Fibroblast of skin of right biceps (primary cell): Measurements from ENCODE around the gene SHMT2.

Source experiments
- DNase-seq: peaks from one replicate; pipeline ENCODE4 v3.0.0-alpha.2; 2013

The SHMT2 gene

GRCh38 chr12:57215668-57216013 lies 13.9 kb upstream of the SHMT2 start:
- DNase-seq: no peak

GRCh38 chr12:57216014-57216911 lies 13.2 kb upstream of the SHMT2 start, which contains the start of gene NXPH4:
Gene NXPH4, plus strand, starts transcription at chr12:57216794. Its CDS starts 176 bp downstream, at chr12:57216970.
- DNase-seq: no peak

- no peak for DNase-seq
Measured at GRCh38 chr12:57216921-57217879, 12.3 kb upstream of the SHMT2 start.

GRCh38 chr12:57218030-57218853 lies 11.3 kb upstream of the SHMT2 start:
- DNase-seq: no peak

DNA sequence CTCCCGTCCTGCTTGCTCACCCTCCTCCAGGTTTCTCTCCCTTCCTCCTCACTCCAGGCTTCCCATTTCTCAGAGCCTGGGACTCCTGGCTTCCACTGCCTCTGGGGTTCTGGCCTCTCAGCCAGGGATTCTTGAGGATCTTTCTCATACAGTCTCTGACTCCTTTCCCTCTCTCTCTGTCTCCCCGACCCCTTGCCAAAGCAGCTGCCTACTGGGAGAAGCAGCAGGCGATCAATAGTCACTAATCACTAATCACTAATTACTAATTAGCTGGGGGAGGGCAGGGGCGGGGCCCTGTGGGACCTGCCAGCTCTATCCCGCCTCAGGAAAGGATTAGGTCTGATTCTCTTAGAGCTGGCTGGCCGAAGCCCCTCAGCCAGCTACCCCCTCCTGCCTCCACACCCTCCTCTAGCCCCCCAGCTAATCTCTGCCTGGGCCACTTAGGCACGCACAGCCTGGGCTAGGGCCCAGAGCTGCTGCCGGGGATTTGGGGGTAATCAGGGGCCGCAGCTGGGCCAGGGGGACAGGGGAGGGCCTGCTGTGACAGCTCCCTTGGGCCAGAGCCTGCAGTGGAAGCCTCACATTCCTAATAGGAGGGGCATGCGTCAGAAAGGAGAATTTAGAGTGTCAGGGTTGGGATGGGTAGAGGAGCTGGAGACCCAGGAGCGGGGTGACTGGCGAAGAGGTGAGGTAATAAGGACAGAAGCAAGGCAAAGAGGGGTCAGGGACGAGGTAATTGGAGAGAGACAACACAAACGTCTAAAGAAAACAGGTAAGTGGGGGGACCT lies 10.1 kb upstream of the SHMT2 start:
- no peak for DNase-seq

DNA sequence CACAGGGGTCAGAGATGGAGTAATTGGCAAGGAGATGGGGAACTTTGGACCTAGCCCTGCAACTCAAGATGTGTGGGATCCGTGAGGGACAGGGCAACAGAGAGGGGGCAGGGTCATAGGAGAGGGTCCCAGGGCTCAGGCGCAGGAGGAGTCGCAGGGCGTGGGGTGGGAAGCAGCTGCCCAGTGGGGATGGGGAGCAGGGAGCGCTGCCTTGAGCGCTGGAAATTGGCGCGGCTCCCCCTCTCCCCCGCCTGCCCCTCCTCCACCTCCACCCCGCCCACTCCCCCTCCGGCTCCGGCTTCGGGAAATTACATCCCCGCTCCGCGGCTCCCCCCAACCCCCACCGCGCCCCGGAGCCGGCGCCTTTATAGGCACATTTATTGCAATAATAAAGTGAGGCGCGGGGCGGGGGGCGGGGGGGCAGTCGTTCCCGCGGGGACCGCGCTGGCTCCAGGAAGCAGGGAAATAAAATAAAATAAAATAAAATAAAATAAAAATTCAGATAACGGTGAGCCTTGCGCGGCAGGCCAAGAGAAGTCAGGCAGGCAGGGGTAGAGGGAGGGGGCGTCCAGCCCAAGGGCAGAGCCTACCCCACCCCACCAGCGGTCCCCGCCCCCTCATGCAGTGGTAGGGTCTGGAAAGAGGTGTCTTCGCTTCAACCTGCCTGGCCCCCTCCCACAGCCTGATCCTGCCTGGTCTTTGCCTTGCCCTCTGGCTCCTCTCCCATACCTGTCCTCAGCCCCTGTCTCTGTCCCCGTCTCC lies 9.3 kb upstream of the SHMT2 start:
- no peak for DNase-seq

GRCh38 chr12:57220770-57221168 lies 8.7 kb upstream of the SHMT2 start:
- no peak for DNase-seq

DNA sequence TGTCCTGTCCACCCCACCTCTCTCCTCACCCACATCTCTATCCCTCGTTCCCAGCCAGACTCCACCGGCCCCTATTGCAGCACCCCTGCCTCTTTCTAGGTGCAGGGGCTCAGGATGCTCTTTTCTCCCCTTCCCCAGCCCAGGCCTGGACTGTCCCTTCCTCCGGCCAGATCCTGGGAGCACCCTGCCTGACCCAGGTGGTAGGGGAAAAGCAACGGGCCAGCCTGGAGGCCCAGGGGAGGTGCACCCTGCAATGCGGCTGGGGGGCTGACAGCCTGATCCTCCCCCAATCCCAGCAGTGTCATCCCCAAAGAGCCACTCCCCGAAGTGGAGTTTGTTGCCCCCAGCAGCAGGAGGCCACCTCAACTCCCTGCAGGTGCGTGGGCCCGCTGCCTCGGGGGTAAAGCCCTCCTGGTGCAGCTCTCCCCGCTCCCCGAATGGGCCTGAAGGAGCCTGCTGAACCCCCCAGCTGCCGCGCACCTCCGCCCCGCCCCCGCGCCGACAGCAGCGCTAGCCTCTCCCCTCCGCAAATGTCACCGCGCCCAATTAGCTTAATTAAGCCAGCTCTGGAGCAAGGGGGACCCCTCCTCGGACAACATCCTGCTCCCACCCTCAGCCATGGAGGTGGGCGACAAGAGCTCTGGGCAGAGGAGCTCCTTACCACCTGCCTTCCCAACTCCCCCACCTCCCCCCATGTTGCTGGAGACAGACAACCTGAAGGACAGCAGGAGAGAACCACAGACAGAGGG lies 8.2 kb upstream of the SHMT2 start:
- no peak for DNase-seq

GRCh38 chr12:57222286-57223190 lies 7.0 kb upstream of the SHMT2 start:
- no peak for DNase-seq

DNA sequence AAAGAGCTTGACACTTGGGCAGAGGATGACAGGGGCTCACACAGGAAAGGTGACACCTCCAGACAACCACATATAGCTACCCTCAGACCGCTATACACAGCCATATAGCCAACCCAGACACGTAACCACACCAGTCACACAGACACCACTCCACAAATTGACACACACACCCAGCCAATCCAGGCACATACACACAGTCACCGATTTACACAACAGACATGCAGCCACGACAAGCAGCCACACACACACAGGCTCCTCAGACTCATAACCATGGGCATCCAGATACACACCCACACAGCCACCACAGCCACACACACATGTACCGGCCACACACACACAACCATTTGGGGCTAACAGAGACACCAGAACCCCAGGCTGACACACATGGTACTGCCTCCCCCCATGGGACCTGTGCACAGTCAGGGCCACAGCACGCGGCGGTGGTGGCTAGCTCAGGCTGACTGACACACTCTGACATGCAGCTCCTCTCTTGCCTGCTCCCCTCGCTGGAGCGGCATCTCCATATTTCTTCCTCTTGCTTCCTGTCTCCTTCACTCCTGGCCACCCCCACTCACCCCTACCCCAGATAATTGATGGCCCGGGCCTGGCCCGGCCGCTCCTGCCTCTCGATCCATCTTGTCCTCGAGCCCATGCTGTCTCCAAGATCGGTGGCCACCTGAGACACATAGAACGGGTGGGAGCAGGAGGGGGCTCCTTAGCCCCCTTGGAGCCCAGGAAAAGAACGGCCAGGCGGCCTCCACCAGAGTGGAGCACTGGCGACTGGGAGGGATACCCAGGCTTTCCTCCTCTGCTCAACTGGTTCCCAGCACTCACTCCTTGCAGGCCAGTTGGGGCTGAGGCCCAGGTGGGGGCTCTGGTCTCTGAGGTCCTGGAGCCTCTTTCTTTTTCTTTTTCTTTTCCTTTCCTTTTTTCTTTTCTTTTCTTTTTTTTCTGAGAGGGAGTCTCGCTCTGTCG lies 6.0 kb upstream of the SHMT2 start:
- no peak for DNase-seq

DNA sequence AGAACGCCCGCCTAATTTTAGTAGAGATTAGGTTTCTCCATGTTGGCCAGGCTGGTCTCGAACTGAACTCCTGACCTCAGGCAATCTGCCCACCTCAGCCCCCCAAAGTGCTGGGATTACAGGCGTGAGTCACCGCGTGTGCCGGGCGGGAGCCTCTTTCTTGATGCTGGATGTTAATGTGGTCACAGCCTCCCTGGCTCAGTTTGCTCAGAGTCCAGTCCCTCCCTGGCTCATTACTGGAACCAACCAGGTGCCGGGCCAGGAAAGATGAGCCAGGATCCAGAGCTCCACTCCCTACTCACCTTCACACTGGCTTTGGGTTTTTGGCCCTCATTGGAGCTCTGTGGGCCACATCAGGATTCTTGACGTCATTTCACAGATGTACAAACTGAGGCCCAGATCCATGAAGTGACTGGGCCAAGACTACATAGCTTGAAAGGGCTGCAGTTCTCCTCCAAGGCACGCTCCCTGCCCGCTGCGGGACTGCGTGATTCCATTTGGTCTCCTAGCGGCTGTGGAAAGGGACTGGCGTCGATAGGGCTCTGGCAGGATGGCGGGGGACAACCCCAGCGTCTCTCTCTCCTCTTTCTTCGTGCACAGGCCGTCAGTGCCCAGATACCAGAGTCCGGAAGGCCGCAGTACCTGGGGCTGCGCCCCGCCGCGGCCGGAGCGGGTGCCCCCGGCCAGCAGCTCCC lies 5.1 kb upstream of the SHMT2 start:
- no peak for DNase-seq

GRCh38 chr12:57224973-57225679 lies 4.4 kb upstream of the SHMT2 start:
- no peak for DNase-seq

DNA sequence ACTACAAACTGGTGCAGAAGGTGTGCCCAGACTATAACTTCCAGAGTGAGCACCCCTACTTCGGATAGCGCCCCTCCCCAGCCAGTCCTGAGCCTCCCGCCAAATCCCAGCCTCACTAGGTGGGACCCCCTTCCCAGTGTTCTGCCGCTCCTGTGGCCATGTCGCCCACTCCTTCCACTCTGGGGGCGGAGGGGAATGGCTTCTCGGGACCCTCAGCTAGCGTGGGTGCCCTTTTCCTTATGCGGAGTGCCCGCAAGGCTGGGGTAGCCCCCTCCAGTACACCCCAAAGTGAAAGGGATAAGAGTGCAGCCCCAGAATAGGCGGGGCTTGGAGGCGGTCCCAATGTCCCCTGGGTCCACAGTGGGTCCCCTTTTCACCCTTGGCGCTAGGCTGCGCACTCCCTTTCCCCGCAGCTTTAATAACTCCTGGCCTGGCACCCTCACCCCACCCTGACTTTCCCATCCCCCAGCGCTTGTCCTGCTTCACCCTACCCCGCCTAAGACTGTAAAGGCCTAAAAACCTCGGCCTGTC lies 3.8 kb upstream of the SHMT2 start:
- no peak for DNase-seq

- DNase-seq: no peak
Measured at GRCh38 chr12:57226588-57227314, 2.8 kb upstream of the SHMT2 start.

DNA sequence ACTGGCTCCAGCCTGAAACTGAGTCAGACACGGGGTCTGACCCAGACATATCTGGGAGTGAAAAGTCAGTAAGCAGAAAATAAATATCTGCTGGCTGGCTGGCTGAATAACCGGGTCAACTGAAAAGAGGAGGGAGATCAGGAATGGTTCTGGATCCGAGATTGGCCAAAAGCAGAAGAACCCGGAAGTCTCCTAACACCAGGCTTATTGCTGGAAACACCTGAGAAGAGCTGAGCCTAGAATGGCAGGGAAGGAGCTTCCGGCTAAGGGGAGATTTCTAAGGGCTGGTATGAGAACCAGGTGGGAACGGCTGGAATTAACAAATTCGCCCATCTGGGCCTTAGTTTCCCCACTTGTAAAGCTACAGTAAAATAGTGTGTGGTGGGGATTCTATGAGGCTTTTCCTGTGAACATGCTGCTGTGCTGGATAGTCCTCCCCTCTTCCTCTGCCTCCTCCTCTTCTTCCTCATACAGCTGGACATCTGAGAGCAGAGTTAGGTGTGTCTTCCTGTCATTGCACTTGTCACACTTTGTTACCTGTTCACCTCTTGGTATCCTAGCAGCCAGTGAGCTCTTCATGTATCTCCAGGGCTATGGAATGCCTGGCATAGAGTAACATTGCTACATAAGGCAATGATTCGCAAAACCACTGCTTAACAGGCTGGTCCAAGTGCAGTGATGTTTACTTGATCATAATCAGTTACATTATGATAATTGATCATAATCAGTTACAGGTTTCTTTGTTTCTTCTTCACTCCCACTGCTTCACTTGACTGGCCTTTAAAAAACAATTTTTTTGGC lies 2.0 kb upstream of the SHMT2 start:
- no peak for DNase-seq
